Ishikawa (cell line): Measurements from ENCODE around the gene NHS.

Experiments used
- FOXM1 ChIP-seq: IDR thresholded peaks from 2 replicates; pipeline ENCODE4 v1.6.1; 2012; ENCODE audit warnings: low read depth, borderline replicate concordance
- NFIC ChIP-seq: IDR thresholded peaks from 2 replicates; pipeline ENCODE4 v1.6.1; 2012
- RAD21 ChIP-seq: IDR thresholded peaks from 2 replicates; pipeline ENCODE4 v1.6.1; 2012; ENCODE audit warnings: low read depth
- ZBTB7A ChIP-seq: IDR thresholded peaks from 2 replicates; pipeline ENCODE4 v1.6.1; 2012; ENCODE audit warnings: low read depth

NHS gene

DNA sequence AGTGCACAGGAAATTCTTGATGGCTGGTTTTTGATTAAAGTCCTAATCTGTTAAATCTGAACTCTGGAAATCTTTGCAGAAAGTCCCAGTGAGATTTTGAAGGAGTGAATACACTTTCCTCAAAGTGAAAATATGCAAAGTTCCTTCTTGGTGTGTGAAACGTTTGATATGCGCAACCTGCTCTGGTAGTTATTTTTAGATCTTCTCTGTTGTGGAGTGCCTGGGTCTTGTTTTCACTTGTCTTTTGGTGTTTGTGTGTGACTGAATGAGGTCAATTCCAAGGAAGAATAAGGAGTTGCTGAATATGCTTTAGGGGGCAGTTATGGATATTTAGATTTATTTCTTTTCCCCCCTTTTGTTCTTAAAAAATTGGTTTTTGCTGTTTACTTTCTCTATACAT is 404.0 kb downstream of the NHS start:
- no peak for TF ChIP-seq RAD21

DNA sequence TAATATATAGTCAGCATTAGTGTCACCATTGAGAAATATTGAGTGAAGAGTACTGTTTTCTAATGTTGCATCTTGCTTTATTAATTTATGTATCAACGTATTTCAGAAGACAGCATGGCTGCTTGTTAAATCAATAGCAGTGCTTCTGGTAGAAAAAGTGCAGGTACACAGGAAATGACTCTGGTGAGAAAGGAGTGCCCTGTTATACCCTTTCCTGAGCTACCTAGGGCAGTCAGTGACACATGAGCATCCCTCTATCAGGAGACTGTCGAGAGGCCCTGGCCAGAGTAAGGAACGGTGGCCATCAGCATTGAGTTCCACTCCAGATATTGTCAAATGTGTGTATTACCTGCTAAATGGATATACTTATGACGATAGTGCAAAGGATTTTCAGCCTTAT is 404.4 kb downstream of the NHS start:
- TF ChIP-seq FOXM1 (no peak), ZBTB7A (no peak), NFIC (no peak)
